Measurements from ENCODE around the gene HDHD2. TPM values are rescaled to one million over a fixed set of nuclear protein-coding genes. Genes with fewer than 3 reads are reported as not detected.

HDHD2 gene
- total RNA-seq, 2 experiments from 2014 or later = 28.1 to 32.2 TPM

GRCh38 chr18:47180765-47181164, 30.5 kb upstream of the HDHD2 start:
- H3K36me3 Mint-ChIP-seq (ENCODE audit: low read depth) = no peaks in the 10 kb centered on the region
- intact Hi-C loops (cut with micrococcal nuclease) = no loop called here
- ChIA-PET POLR2A (no interaction called here), CTCF (no interaction called here)
- H3K9me3 Mint-ChIP-seq = peaks cover 13% of the 10 kb centered on the region
- ATAC-seq = no peak
- no peak for DNase-seq
- peaks cover 2% of the 10 kb centered on the region for H3K4me1 Mint-ChIP-seq (ENCODE audit: low read depth)
- no peak overlapping the region for H3K4me3 Mint-ChIP-seq
- no peak for TF ChIP-seq CTCF (IDR thresholded peaks at IDR 0.05)
- no peak overlapping the region for H3K27ac Mint-ChIP-seq
- peaks cover 5% of the 10 kb centered on the region for H3K27me3 Mint-ChIP-seq

- intact Hi-C loops (cut with micrococcal nuclease) = loop anchor here (10.0 kb wide), 1 partner anchor 55 kb away; no protein-coding TSS in a partner anchor
- ChIA-PET CTCF (no interaction called here), POLR2A (interaction anchor here (1.4 kb wide), 1 partner anchor 25 kb away, joined by 3 read pairs; no protein-coding TSS in a partner anchor)
- no peak for TF ChIP-seq CTCF (IDR thresholded peaks at IDR 0.05)
- Mint-ChIP-seq H3K36me3 (ENCODE audit: low read depth) (no peaks in the 10 kb centered on the region), H3K27ac (no peak overlapping the region), H3K9me3 (peaks cover 6% of the 10 kb centered on the region), H3K4me3 (no peak overlapping the region), H3K4me1 (ENCODE audit: low read depth) (peaks cover 2% of the 10 kb centered on the region), H3K27me3 (peaks cover 5% of the 10 kb centered on the region)
- DNase-seq (no peak), ATAC-seq (no peak)
These were observed 29.2 kb upstream of the HDHD2 start for GRCh38 chr18:47179520-47179919.

GRCh38 chr18:47175898-47176575, 25.7 kb upstream of the HDHD2 start, which contains the start of gene IER3IP1:
IER3IP1 (minus strand) TSS chr18:47176364; CDS start chr18:47176277, 87 bp downstream.
- H3K4me3 Mint-ChIP-seq = peak within 1 kb of the TSS; percentile 8
- CTCF ChIA-PET = interaction anchor here (1.7 kb wide), 1 partner anchor 29 kb away, joined by 4 read pairs; no protein-coding TSS in a partner anchor
- no peak for TF ChIP-seq CTCF (IDR thresholded peaks at IDR 0.05)

GRCh38 chr18:47175283-47175897, 25.1 kb upstream of the HDHD2 start:
- POLR2A ChIA-PET = interaction anchor here (1.4 kb wide), 2 partner anchors 25 to 55 kb away, joined by 3 to 6 read pairs; partner anchors contain the start of gene HDHD2
- peak; percentile 9 for ATAC-seq
- Mint-ChIP-seq H3K4me3 (no peak overlapping the region), H3K36me3 (ENCODE audit: low read depth) (no peaks in the 10 kb centered on the region), H3K4me1 (ENCODE audit: low read depth) (peaks cover 6% of the 10 kb centered on the region), H3K27ac (no peak overlapping the region), H3K27me3 (no peaks in the 10 kb centered on the region), H3K9me3 (no peaks in the 10 kb centered on the region)
- peak; percentile 6 for DNase-seq
- CTCF ChIA-PET = interaction anchor here (0.9 kb wide), 1 partner anchor 573 kb away, joined by 3 read pairs; no protein-coding TSS in a partner anchor
- intact Hi-C loops (cut with micrococcal nuclease) = loop anchor here (10.0 kb wide), 1 partner anchor 51 kb away; no protein-coding TSS in a partner anchor
- TF ChIP-seq CTCF (IDR thresholded peaks at IDR 0.05) = no peak

More at GRCh38 chr18:47175898-47176575, 25.7 kb upstream of the HDHD2 start, which contains the start of gene IER3IP1:
- H3K27ac Mint-ChIP-seq = no peak within 1 kb of the TSS
- H3K27me3 Mint-ChIP-seq = no peaks in the 10 kb centered on the region
- peak; percentile 92 for DNase-seq
- POLR2A ChIA-PET = interaction anchor here (1.4 kb wide), 1 partner anchor 56 kb away, joined by 3 read pairs; no protein-coding TSS in a partner anchor
- H3K4me1 Mint-ChIP-seq (ENCODE audit: low read depth) = peaks cover 6% of the 10 kb centered on the region
- ATAC-seq = peak; percentile 94
- H3K36me3 Mint-ChIP-seq (ENCODE audit: low read depth) = no peaks in the 10 kb centered on the region
- intact Hi-C loops (cut with micrococcal nuclease) = loop anchor here (10.0 kb wide), 1 partner anchor 51 kb away; no protein-coding TSS in a partner anchor
- H3K9me3 Mint-ChIP-seq = no peaks in the 10 kb centered on the region
